ENCODE results near the gene MYT1. TPM values are rescaled to one million over a fixed set of nuclear protein-coding genes. Genes with fewer than 3 reads are reported as not detected.
A peak's percentile ranks its signal among the peaks of the same experiment; 100 is the strongest.

Gene MYT1
- total and polyA plus RNA-seq, 11 donors: 0.07 to 0.23 (median 0.09) TPM; not detected in 5

- peaks cover 15 to 88% (median 50%) of the 10 kb centered on the region in 9 donors for H3K27me3 ChIP-seq
- H3K9me3 ChIP-seq: no peaks in the 10 kb centered on the region
- peak; percentile 55 to 90 (median 79) for ATAC-seq
- 15 to 19% (median 17%) methylated on average over 28 to 33 of the region's 33 CpGs for WGBS, 4 donors
- no peak overlapping the region for H3K27ac ChIP-seq
- H3K4me3 ChIP-seq: no peak overlapping the region
- H3K4me1 ChIP-seq: peaks cover 0 to 4% (median 0%) of the 10 kb centered on the region in 12 donors
- peak; percentile 30 to 65 (median 52) for DNase-seq
- no peak for TF ChIP-seq CTCF (IDR thresholded peaks at IDR 0.05)
- TF ChIP-seq POLR2A (IDR thresholded peaks at IDR 0.05): no peak
- intact Hi-C loops (cut with DNase I): no loop called here
- no peaks in the 10 kb centered on the region for H3K36me3 ChIP-seq
Observed at GRCh38 chr20:64161356-64162238, 2.7 kb upstream of the MYT1 start.

GRCh38 chr20:64162239-64162910, 1.9 kb upstream of the MYT1 start:
- Histone ChIP-seq H3K36me3 (no peaks in the 10 kb centered on the region), H3K9me3 (no peaks in the 10 kb centered on the region), H3K27me3 (peaks cover 15 to 88% (median 58%) of the 10 kb centered on the region in 9 donors), H3K4me3 (no peak overlapping the region), H3K4me1 (peaks cover 0 to 4% (median 0%) of the 10 kb centered on the region in 12 donors), H3K27ac (no peak overlapping the region)
- no peak for TF ChIP-seq CTCF (IDR thresholded peaks at IDR 0.05)
- TF ChIP-seq POLR2A (IDR thresholded peaks at IDR 0.05): no peak
- WGBS, 4 donors: 47 to 52% (median 49%) methylated on average over 23 of the region's 23 CpGs
- DNase-seq (no peak), ATAC-seq (no peak)
- intact Hi-C loops (cut with DNase I): no loop called here

- ATAC-seq: no peak
- intact Hi-C loops (cut with DNase I): no loop called here
- H3K4me1 ChIP-seq: peaks cover 0 to 4% (median 0%) of the 10 kb centered on the region in 12 donors
Observed at GRCh38 chr20:64163776-64164122, 503 bp upstream of the MYT1 start.

More at GRCh38 chr20:64163776-64164122, 503 bp upstream of the MYT1 start:
- no peak for DNase-seq
- peaks cover 15 to 96% (median 65%) of the 10 kb centered on the region in 9 donors for H3K27me3 ChIP-seq
- WGBS, 4 donors: 82 to 87% (median 84%) methylated on average over 5 of the region's 5 CpGs
- TF ChIP-seq POLR2A (IDR thresholded peaks at IDR 0.05): no peak
- TF ChIP-seq CTCF (IDR thresholded peaks at IDR 0.05): no peak
- H3K36me3 ChIP-seq: no peaks in the 10 kb centered on the region
- H3K4me3 ChIP-seq: no peak overlapping the region
- no peaks in the 10 kb centered on the region for H3K9me3 ChIP-seq
- no peak overlapping the region for H3K27ac ChIP-seq
